ENCODE measurements around the gene ADNP. TPM values are rescaled to one million over a fixed set of nuclear protein-coding genes. Genes with fewer than 3 reads are reported as not detected.

The ADNP gene
- total RNA-seq, 1 experiment from 2014 or later, result 23.5 TPM

DNA sequence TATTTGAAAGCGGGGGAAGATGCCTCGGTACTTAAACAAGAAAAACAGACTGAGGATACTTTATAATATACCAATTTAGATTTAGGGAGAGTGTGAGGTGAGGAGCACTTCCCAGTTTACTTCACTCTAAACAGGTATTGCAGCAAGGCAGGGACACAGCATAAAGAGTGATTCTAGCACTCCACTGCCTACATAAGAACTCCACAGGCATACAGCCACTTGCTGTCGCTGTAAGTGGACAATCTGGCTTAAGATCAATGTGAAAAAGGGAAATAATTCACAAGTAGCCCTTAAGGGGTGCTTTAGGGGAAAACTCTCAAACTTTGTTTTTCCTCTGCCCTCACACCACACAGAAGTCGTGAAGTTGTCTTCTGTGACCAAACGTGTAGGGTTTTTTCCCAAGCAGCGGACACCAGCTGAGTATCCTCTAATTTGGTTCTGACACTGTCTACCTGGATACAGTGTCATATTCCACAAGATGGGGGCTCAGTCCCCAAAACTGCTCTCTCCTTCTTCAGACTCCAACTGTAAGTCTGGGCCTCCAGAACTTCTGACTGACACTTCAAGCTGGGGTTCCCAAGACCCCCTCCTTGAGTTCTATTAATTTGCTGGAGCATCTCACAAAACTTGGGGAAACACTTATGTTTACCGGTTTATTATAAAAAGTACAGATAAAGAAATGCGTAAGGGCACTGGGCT, 9.3 kb downstream of the ADNP start:
- Histone ChIP-seq H3K27me3 (ENCODE audit: control insufficient read depth, insufficient read depth, low read length) (no peaks in the 10 kb centered on the region), H3K36me3 (replicated peaks; ENCODE audit: control insufficient read depth, insufficient read depth, low read length) (peaks cover 1% of the 10 kb centered on the region), H3K4me3 (ENCODE audit: insufficient read depth, low read depth, low read length) (no peak overlapping the region)
- no peak for DNase-seq

DNA sequence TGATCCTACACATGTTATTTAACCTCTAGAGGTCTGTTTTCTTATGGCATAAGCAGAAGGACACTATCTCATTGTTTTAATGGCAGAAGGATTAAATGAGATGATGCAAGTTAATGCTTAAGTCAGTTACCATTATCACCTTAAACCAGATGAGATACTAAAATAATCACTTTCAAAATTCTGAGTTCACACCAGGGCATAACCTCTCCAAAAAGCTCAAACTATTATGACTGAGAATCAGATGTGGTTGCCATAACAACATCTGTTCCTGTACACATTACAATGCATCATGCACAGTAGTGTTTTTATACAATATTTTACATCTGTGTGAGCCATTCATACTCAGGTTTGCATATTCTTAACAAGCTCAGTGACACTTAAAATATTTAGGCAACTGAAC, 10.2 kb downstream of the ADNP start:
- no peak for DNase-seq

DNA sequence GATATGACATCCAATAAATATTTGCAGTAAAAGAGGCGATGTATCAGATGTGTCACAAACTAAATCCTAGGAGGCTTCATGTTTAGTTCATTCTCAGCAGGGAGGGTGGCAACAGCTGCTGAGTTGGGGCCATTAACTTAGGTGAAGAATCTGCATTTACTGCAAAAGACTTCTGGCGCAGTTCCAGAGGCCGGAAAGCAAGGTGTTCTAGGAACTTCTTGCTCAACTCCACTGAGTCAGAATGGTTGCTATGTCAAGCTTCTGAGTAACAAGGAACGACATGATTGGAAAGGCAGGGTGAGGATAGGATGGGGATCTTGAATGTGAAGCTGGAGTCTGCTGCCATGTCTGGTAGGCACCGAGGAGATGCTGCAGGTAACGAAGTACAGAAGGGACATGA, 11.7 kb downstream of the ADNP start:
- DNase-seq, result no peak
- H3K27me3 ChIP-seq (ENCODE audit: control insufficient read depth, insufficient read depth, low read length), result no peaks in the 10 kb centered on the region
- H3K4me3 ChIP-seq (ENCODE audit: insufficient read depth, low read depth, low read length), result no peak overlapping the region
- H3K36me3 ChIP-seq (replicated peaks; ENCODE audit: control insufficient read depth, insufficient read depth, low read length), result peaks cover 1% of the 10 kb centered on the region

More for the DNA sequence above, 10.2 kb downstream of the ADNP start:
- Histone ChIP-seq H3K36me3 (replicated peaks; ENCODE audit: control insufficient read depth, insufficient read depth, low read length) (peaks cover 1% of the 10 kb centered on the region), H3K4me3 (ENCODE audit: insufficient read depth, low read depth, low read length) (no peak overlapping the region), H3K27me3 (ENCODE audit: control insufficient read depth, insufficient read depth, low read length) (no peaks in the 10 kb centered on the region)

DNA sequence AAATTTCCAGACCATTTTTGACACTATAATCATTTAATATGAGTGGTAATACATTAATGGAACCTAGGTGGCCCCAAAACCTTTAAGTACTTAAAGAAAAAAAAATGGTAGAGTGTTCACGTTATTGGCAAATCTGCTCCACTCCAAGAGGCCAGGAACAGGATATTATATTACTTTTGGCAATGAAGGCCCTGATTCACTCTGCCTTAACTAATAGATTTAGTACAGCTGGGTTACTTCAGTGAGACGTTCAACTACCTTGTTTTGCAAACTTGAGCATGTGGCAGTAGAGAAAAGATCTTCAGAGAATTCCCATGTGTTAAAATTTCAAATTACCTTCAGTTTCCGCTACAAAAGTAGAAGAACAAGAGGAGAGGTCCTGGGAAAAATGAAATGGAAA, 12.8 kb downstream of the ADNP start:
- Histone ChIP-seq H3K4me3 (ENCODE audit: insufficient read depth, low read depth, low read length) (no peak overlapping the region), H3K27me3 (ENCODE audit: control insufficient read depth, insufficient read depth, low read length) (no peaks in the 10 kb centered on the region), H3K36me3 (replicated peaks; ENCODE audit: control insufficient read depth, insufficient read depth, low read length) (no peaks in the 10 kb centered on the region; the same call in none of the 2 replicates)
- no peak for DNase-seq

DNA sequence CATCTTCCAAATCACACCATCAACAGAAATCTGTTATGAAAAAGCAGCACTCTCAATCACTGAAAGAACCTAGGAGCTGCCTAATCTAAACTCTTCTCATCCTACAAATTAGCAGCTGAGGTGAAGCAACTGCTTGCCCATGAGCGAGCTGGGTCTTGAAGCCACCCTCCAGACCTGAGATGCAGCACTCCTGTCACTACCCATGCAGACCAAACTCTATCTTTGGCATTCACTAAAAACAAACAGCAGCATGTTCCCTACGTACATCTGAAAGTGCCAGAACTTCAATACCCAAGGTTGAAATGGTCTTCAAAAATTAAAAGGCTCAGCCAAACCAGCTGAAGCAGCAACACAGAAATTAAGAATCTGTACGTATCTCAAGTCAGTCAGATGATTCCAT, 14.3 kb downstream of the ADNP start:
- no peak for DNase-seq
- no peak overlapping the region for H3K4me3 ChIP-seq (ENCODE audit: insufficient read depth, low read depth, low read length)
- no peaks in the 10 kb centered on the region for H3K27me3 ChIP-seq (ENCODE audit: control insufficient read depth, insufficient read depth, low read length)
- H3K36me3 ChIP-seq (replicated peaks; ENCODE audit: control insufficient read depth, insufficient read depth, low read length), result no peaks in the 10 kb centered on the region; the same call in none of the 2 replicates

DNA sequence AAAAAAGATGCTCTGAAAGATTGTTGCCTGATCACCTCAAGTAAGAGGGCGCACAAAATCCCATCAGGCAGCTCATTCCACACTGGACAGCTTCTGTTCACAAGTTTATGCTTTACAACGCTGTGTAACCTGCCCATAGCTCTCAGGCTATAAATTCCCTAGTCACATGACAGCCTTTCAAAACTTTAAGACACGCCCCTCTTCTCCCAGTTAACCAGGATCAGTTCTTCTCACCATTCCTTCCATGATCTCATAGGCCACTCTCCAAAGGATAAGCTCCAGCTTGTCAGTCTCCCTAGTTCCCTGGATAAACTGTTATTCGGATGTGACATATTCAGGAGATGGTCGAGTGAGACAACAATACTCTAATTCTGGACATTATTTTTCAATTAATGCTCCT, 15.0 kb downstream of the ADNP start:
- H3K36me3 ChIP-seq (replicated peaks; ENCODE audit: control insufficient read depth, insufficient read depth, low read length), result no peaks in the 10 kb centered on the region; the same call in none of the 2 replicates
- no peaks in the 10 kb centered on the region for H3K27me3 ChIP-seq (ENCODE audit: control insufficient read depth, insufficient read depth, low read length)
- no peak overlapping the region for H3K4me3 ChIP-seq (ENCODE audit: insufficient read depth, low read depth, low read length)
- DNase-seq, result no peak

DNA sequence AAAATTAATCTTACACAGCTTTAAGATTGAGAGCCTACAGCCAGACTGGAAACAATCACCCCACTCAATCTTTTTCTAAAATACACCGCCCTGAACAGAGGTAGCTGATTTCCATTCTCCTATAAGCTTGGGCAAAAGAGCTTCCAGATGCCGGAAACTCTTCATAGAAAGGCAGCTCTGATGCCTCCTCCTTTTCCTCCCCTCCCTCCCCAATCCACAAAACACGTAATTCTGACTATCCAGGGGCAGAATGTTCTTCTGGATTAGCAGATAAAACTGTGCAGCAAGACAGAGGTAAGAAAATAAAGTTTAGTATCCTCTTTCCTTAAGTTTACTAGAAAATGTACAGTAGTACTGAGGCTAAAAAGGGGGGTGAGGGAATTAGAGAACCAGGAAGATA, 15.8 kb downstream of the ADNP start:
- Histone ChIP-seq H3K4me3 (ENCODE audit: insufficient read depth, low read depth, low read length) (no peak overlapping the region), H3K36me3 (replicated peaks; ENCODE audit: control insufficient read depth, insufficient read depth, low read length) (no peaks in the 10 kb centered on the region; the same call in none of the 2 replicates), H3K27me3 (ENCODE audit: control insufficient read depth, insufficient read depth, low read length) (no peaks in the 10 kb centered on the region)
- no peak for DNase-seq

DNA sequence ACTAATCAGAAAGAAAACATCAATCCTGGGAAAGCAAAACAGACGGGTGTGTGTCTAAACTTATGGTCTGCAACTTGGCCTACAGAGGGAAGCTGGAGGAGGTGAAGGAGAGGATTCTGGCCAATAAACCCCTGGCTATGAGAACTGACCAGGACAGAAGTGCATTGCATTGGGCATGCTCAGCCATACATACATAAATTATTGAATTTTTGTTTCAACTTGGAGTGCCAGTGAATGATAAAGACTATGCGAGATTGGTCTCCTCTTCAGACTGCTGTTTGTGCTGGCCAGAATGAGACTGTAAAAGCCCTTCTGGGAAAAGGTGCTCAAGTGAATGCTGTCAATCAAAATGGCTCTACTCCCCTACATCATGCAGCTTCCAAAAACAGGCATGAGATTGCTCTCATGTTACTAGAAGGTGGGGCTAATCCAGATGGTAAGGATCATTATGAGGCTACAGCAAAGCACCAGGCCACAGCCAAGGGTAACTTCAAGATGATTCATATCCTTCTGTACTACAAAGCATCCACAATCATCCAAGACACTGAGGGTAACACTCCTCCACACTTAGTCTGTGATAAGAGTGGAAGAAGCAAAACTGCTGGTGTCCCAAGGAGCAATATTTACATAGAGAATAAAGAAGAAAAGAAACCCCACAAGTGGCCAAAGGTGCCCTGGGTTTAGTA, 17.4 kb downstream of the ADNP start:
- Histone ChIP-seq H3K4me3 (ENCODE audit: insufficient read depth, low read depth, low read length) (no peak overlapping the region), H3K27me3 (ENCODE audit: control insufficient read depth, insufficient read depth, low read length) (no peaks in the 10 kb centered on the region), H3K36me3 (replicated peaks; ENCODE audit: control insufficient read depth, insufficient read depth, low read length) (no peaks in the 10 kb centered on the region; the same call in none of the 2 replicates)
- no peak for DNase-seq

DNA sequence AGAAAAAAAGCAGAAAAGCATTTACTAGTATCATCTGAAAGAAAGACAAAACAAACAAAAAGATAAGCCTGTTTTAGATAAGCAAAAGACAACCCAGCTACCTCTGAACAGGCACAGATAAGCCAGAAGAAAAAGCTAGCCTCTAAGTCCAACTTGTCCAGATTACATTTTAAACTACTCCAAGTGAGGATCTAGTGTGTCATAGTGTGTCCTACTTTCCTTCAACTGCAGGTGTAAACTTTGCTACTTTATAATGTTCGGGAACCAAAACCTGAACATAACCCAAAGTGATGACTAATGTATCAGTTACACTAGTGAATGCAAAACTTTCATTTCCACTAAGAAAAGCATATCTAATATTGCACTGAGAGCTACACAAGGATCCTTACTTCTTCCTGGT, 19.5 kb downstream of the ADNP start:
- no peak for DNase-seq
- no peak overlapping the region for H3K4me3 ChIP-seq (ENCODE audit: insufficient read depth, low read depth, low read length)
- H3K36me3 ChIP-seq (replicated peaks; ENCODE audit: control insufficient read depth, insufficient read depth, low read length), result no peaks in the 10 kb centered on the region; the same call in 1 of the 2 replicates
- no peaks in the 10 kb centered on the region for H3K27me3 ChIP-seq (ENCODE audit: control insufficient read depth, insufficient read depth, low read length)

DNA sequence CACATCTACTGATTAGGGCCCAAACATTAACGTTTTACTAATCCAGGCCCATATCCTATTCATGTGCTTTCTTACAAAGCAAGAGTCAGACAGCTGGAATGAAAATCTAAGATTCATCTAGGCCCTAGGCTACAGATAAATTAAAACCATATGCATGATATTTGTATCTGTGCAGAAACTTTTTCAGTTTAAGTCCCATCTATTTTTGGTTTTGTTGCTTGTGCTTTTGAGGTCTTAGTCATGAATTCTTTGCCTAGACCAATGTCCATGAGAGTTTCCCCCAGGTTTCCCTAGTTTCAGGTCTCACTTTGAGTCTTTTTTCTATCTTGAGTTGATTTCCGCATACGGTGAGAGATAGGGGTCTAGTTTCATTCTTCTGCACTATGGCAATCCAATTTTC, 20.2 kb downstream of the ADNP start:
- H3K36me3 ChIP-seq (replicated peaks; ENCODE audit: control insufficient read depth, insufficient read depth, low read length), result no peaks in the 10 kb centered on the region; the same call in 1 of the 2 replicates
- DNase-seq, result no peak
- no peaks in the 10 kb centered on the region for H3K27me3 ChIP-seq (ENCODE audit: control insufficient read depth, insufficient read depth, low read length)
- no peak overlapping the region for H3K4me3 ChIP-seq (ENCODE audit: insufficient read depth, low read depth, low read length)

DNA sequence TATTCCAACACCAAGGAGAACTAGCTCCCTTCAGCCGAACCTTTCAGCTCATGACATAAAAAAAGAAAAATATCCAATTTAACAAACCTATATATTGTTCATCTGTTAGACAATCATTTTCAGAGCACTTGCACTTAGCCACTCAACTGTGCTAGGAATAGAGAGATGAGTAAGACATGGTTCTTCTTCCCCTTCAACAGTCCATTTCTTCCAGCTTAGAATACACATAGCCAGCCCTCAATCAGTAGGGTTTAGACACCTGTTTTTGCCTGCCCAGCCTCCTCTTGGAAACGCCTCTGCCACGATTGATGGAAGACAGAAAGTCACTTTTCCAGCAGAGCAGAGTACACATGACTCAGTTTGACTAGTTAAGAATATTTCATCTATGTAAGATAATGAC, 21.8 kb downstream of the ADNP start:
- Histone ChIP-seq H3K36me3 (replicated peaks; ENCODE audit: control insufficient read depth, insufficient read depth, low read length) (no peaks in the 10 kb centered on the region; the same call in 1 of the 2 replicates), H3K4me3 (ENCODE audit: insufficient read depth, low read depth, low read length) (no peak overlapping the region), H3K27me3 (ENCODE audit: control insufficient read depth, insufficient read depth, low read length) (no peaks in the 10 kb centered on the region)
- no peak for DNase-seq

DNA sequence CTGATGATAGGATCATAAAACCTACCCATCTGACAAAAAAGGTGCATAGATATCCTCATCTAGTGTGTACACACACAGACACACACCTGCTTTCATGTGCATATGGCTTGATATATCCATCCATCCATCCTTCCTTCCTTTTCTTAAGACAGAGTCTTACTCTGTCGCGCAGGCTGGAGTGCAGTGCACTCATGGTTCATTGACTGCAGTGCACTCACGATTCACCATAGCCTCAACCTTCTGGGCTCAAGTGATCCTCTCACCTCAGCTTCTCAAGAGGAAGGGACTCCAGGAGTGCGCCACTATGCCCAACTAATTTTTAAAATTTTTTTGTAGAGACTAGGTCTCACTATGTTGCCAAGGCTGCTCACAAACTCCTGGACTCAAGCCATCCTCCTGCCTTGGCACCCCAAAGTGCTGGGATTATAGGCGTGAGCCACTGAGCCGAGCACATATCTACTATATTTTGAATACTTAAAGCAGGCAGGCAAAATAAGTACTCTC, 27.1 kb downstream of the ADNP start:
- Histone ChIP-seq H3K27me3 (ENCODE audit: control insufficient read depth, insufficient read depth, low read length) (no peaks in the 10 kb centered on the region), H3K36me3 (replicated peaks; ENCODE audit: control insufficient read depth, insufficient read depth, low read length) (peaks cover 14% of the 10 kb centered on the region), H3K4me3 (ENCODE audit: insufficient read depth, low read depth, low read length) (no peak overlapping the region)
- no peak for DNase-seq

DNA sequence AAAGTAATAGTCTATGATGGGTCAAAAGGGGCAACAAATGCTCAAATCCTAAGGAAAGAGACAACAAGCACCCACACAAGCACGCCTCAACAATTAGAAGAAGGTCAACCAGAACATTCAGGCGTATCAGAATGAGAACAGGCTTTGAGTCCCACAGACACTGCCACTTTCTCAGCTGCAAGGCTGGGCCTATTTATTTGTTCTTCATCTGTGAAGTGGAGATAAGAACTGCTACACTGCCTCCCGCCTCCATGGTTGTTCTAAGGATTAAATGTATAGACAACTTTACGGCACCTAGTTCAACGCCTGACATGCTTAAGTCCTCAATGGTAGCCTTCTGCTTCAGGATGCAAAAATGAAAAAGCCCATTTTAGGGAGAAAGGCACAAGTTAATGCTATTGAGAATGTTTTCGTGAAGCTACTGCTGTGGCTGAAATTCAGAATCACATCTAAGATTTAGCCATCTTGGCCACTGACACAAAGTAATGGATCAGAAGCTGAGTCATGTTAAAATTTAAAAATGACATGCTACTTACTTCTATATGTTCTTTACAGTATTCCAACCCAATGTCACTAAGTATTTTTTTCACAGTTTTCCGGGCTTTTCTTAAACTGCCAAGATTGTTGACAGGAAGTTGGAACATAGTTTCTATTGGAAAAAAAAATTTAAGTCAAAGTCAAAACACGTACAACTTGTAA, 27.7 kb downstream of the ADNP start:
- H3K27me3 ChIP-seq (ENCODE audit: control insufficient read depth, insufficient read depth, low read length), result no peaks in the 10 kb centered on the region
- no peak overlapping the region for H3K4me3 ChIP-seq (ENCODE audit: insufficient read depth, low read depth, low read length)
- H3K36me3 ChIP-seq (replicated peaks; ENCODE audit: control insufficient read depth, insufficient read depth, low read length), result peaks cover 16% of the 10 kb centered on the region
- no peak for DNase-seq

DNA sequence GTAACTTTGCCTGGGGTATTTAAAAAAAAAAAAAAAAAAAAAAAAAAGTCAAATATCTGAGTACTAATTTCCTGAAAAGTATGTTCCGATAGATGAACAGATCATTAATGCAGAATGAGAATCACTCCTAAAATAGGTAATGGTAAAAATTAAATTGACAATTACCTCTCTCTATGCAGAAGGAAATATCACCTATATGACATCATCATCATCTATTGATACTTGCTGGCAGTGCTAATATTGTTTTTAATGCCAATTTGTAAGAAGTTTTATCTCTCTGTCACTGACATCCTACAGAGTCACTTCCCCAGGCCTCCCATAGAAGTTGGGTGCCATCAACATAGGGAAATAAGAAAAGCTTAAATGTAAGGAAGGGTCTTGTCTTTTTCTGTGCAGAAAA, 29.9 kb downstream of the ADNP start:
- Histone ChIP-seq H3K36me3 (replicated peaks; ENCODE audit: control insufficient read depth, insufficient read depth, low read length) (peaks cover 28% of the 10 kb centered on the region), H3K27me3 (ENCODE audit: control insufficient read depth, insufficient read depth, low read length) (no peaks in the 10 kb centered on the region), H3K4me3 (ENCODE audit: insufficient read depth, low read depth, low read length) (no peak overlapping the region)
- DNase-seq, result no peak

DNA sequence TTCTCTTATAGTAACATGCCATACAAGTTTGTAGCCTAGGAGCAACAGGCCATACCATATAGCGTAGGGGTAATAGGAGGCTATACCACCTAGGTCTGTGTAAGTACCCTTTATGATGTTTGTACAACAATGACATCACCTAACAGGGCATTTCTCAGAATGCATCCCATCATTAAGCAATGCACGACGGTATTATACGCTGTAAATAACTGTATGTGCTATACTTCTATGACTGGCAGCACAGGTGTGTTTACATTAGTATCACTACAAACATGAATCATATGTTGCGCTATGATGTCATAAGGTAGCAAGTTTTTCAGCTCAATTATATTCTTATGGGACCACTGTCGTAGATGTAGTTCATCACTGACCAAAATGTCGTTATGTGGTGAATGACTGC, 31.0 kb downstream of the ADNP start:
- Histone ChIP-seq H3K27me3 (ENCODE audit: control insufficient read depth, insufficient read depth, low read length) (no peaks in the 10 kb centered on the region), H3K4me3 (ENCODE audit: insufficient read depth, low read depth, low read length) (no peak overlapping the region), H3K36me3 (replicated peaks; ENCODE audit: control insufficient read depth, insufficient read depth, low read length) (peaks cover 28% of the 10 kb centered on the region)
- DNase-seq, result no peak
